Heart left ventricle (tissue), 16 donors: Measurements from ENCODE around the gene RFFL. TPM values are rescaled to one million over a fixed set of nuclear protein-coding genes. Genes with fewer than 3 reads are reported as not detected.
"Not testable (repeated sequence)": the region's sequence is repeated elsewhere in the genome, so short reads cannot be mapped to it uniquely, and the experiment has no call there.

Experiments
- ATAC-seq, 4 donors: fragments of 200-7000 bp; cut with Tn5 transposase; one replicate each; pipeline ENCODE4 v1.9.1; 2020 to 2022; ENCODE audit warnings: moderate library complexity in 4 of 4, mild to moderate bottlenecking in 3 of 4, moderate number of reproducible peaks in 1 of 4
- DNase-seq, 5 donors: peaks; one replicate each; pipeline ENCODE4 v3.0.0-alpha.2; 2020
- H3K27ac ChIP-seq, 12 donors: fragments of 200-600 bp; sonication (generic) in 4 of 12; one replicate each; pipeline versions ENCODE4 v1.5.0 to v1.8.0; 2016 to 2022; ENCODE audit warnings: mild to moderate bottlenecking in 2 of 12
- H3K27me3 ChIP-seq, 9 donors: fragments of 200-600 bp; sonication (generic) in 2 of 9; one replicate each; pipeline versions ENCODE4 v1.5.1 to v1.8.0; 2016 to 2022; ENCODE audit warnings: mild to moderate bottlenecking in 3 of 9
- H3K36me3 ChIP-seq, 9 donors: fragments of 200-600 bp; sonication (generic) in 2 of 9; one replicate each; pipeline versions ENCODE4 v1.5.0 to v1.8.0; 2018 to 2022; ENCODE audit warnings: mild to moderate bottlenecking in 2 of 9
- H3K4me1 ChIP-seq, 12 donors: fragments of 200-600 bp; sonication (generic) in 4 of 12; one replicate each; pipeline versions ENCODE4 v1.5.0 to v1.8.0; 2016 to 2022; ENCODE audit warnings: mild to moderate bottlenecking in 3 of 12
- H3K4me3 ChIP-seq, 12 donors: fragments of 200-600 bp; sonication (generic) in 4 of 12; one replicate each; pipeline versions ENCODE4 v1.5.0 to v1.8.0; 2017 to 2022; ENCODE audit warnings: mild to moderate bottlenecking in 9 of 12, moderate library complexity in 4 of 12
- H3K9me3 ChIP-seq, 12 donors: fragments of 200-600 bp; sonication (generic) in 4 of 12; one replicate each; pipeline versions ENCODE4 v1.5.0 to v1.8.0; 2016 to 2022; ENCODE audit warnings: mild to moderate bottlenecking in 1 of 12
- POLR2A ChIP-seq, 2 donors: fragments of 450-650 bp; IDR thresholded peaks; one replicate each; pipeline ENCODE4 v1.6.1; 2017; ENCODE audit warnings: antibody characterized with exemption in 2 of 2, mild to moderate bottlenecking in 2 of 2, moderate library complexity in 2 of 2
- WGBS, 4 donors: extraction: QIAGEN DNeasy Blood & Tissue Kit in 2 of 4; methylation state at CpG; one replicate each; pipeline versions ENCODE4 v1.1.5 to v1.1.7; 2013 to 2018; 5-methylcytosine and 5-hydroxymethylcytosine counted together
- intact Hi-C, 10 donors: fragments of 100-400 bp; cut with DNase I; formaldehyde crosslinking; loops; one replicate each; pipeline versions ENCODE4 v1.11.1 to v1.14.2; 2022
- polyA plus RNA-seq, 2 donors: library from polyadenylated mRNA; stranded (reverse); fragments of 200-250 nt; gene quantifications; one replicate each; pipeline ENCODE4 v1.2.3, GENCODE V29; 2013
- total RNA-seq, 9 donors: library from RNA; depleted of rRNA in 2 of 9; stranded (reverse); fragments of >200 nt in 2 of 9; fragmentation: NEBNext Ultra II Directional in 3 of 9; extraction: Animal tissue kit (Norgen Biotek cat#: 25700) in 3 of 9; gene quantifications; one replicate each; pipeline versions ENCODE4 v1.1.0 to v1.2.4, GENCODE V29; 2016 to 2023
- TF ChIP-seq, protein P1 (sequence below), 12 donors: fragments of 200-600 bp; sonication (generic) in 4 of 12; IDR thresholded peaks; one replicate each; pipeline versions ENCODE4 v1.5.0 to v1.8.0; 2018 to 2022; ENCODE audit warnings: antibody characterized with exemption in 12 of 12, mild to moderate bottlenecking in 5 of 12
- donor health status: ischemic (EF 13 %, LVEDD 7.1; RV severe dilation, severe dysfunction).
- donor health status: healthy with polysubstance abuse.
- donor health status: DM: no; HTN: yes; CAD: no.
- donor health status: DM: no; HTN: no; CAD: no.
- donor health status: ischemic (EF 25% LVEDD 6.9; RV normal size, moderate dysfunction).
- donor health status: ischemic (EF 25% LVEDD 5.7; RV mildly dilated, moderate dysfunction).
- donor health status: healthy.
- donor health status: DM: yes; HTN: yes; CAD: no.
- donor health status: ischemic (EF 35%, LVEDD 5.7; RV mildly dilated, moderate dysfunction).
- donor health status: nonischemic (EF 11% LVEDD 7.7; RV severe dilation, severe dysfunction).
- donor health status: DM: yes; HTN: yes; CAD: no.
- donor health status: PGD.
- donor health status: ischemic (EF 29% LVEDD 5.4; RV normal size, mild dysfunction).
- donor health status: nonischemic (EF 23%, LVEDD 6.1; RV moderate dilation, normal function).

The RFFL gene
- total and polyA plus RNA-seq, 11 donors: 2.6 to 21.6 (median 13.0) TPM

DNA sequence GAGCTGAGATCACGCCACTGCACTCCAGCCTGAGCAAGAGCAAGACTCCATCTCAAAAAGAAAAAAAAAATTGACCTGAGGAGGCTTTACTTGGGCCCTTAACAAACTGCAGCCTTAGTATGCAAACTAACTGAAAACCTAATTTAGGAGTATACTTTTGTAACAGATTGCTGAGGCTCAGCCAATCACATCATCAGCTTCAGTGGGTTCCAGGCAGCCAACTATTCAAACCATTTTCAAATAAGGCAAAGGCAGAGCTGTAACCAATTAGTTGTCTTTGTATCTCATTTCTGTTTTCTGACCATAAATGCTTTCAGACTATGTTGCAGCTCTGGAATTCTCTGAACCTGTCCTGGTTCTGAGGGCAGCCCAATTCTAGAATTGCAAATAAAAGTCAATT lies 32.2 kb upstream of the RFFL start:
- intact Hi-C loops: no loop called here
- no peaks in the 10 kb centered on the region for H3K9me3 ChIP-seq
- WGBS, 4 donors: 95 to 100% (median 98%) methylated on average over 1 of the region's 1 CpG
- no peaks in the 10 kb centered on the region for H3K27me3 ChIP-seq
- TF ChIP-seq POLR2A (IDR thresholded peaks at IDR 0.05): no peak
- TF ChIP-seq, protein P1, sequence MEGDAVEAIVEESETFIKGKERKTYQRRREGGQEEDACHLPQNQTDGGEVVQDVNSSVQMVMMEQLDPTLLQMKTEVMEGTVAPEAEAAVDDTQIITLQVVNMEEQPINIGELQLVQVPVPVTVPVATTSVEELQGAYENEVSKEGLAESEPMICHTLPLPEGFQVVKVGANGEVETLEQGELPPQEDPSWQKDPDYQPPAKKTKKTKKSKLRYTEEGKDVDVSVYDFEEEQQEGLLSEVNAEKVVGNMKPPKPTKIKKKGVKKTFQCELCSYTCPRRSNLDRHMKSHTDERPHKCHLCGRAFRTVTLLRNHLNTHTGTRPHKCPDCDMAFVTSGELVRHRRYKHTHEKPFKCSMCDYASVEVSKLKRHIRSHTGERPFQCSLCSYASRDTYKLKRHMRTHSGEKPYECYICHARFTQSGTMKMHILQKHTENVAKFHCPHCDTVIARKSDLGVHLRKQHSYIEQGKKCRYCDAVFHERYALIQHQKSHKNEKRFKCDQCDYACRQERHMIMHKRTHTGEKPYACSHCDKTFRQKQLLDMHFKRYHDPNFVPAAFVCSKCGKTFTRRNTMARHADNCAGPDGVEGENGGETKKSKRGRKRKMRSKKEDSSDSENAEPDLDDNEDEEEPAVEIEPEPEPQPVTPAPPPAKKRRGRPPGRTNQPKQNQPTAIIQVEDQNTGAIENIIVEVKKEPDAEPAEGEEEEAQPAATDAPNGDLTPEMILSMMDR (IDR thresholded peaks at IDR 0.05): no peak
- H3K27ac ChIP-seq: no peak overlapping the region
- H3K4me3 ChIP-seq: no peak overlapping the region
- ATAC-seq (no peak), DNase-seq (no peak)
- peaks cover 0 to 31% (median 17%) of the 10 kb centered on the region in 9 donors for H3K36me3 ChIP-seq
- H3K4me1 ChIP-seq: no peaks in the 10 kb centered on the region

DNA sequence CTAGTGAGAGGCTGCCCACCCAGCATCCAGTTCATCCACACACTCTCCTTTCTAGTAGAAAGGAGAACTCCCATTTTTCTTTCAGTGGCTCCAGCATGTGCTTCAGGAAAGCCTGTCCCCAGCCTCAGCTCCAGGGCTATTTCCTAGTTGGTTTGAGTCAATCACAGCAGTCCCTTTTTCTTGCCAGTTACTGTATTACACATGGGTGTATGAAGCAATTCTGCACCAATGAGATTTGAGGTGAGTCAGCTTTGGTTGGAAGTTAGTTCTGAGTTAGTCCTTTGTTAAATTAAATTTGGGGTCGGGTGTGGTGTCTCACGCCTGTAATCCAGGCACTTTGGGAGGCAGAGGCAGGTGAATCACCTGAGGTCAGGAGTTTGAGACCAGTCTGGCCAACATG lies 31.4 kb upstream of the RFFL start:
- DNase-seq (no peak), ATAC-seq (peak in 2 of 4 donors; percentile 59 to 60)
- no peaks in the 10 kb centered on the region for H3K9me3 ChIP-seq
- no peaks in the 10 kb centered on the region for H3K27me3 ChIP-seq
- no peak overlapping the region for H3K4me3 ChIP-seq
- H3K27ac ChIP-seq: no peak overlapping the region
- H3K4me1 ChIP-seq: peaks cover 0 to 4% (median 0%) of the 10 kb centered on the region in 12 donors
- WGBS, 4 donors: 79 to 90% (median 85%) methylated on average over 2 of the region's 2 CpGs
- intact Hi-C loops: loop anchor here in 1 of 10 donors (5.0 kb wide), 1 partner anchor 98 kb away; no protein-coding TSS in a partner anchor
- TF ChIP-seq, protein P1 (IDR thresholded peaks at IDR 0.05): no peak
- TF ChIP-seq POLR2A (IDR thresholded peaks at IDR 0.05): no peak
- peaks cover 0 to 22% (median 8%) of the 10 kb centered on the region in 9 donors for H3K36me3 ChIP-seq

DNA sequence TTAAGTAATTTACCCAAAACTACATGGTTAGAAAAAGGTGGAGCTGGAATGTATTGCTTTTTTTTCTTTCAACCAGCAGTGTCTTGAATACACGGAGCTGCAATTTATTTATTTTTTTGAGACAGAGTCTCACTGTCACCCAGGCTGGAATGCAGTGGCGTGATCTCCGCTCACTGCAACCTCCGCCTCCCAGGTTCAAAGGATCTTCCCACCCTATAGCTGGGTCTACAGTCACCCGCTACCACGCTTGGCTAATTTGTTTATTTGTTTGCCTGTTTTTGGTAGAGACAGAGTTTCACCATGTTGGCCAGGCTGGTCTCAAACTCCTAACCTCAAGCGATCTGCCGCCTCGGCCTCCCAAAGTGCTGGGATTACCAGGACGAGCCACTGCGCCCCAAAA lies 27.2 kb upstream of the RFFL start:
- not testable (repeated sequence) for H3K9me3 ChIP-seq, H3K27me3 ChIP-seq, H3K4me3 ChIP-seq, H3K27ac ChIP-seq, H3K36me3 ChIP-seq, DNase-seq, ATAC-seq
- H3K4me1 ChIP-seq: peaks cover 0 to 24% (median 10%) of the 10 kb centered on the region in 12 donors
- 89 to 94% (median 93%) methylated on average over 11 of the region's 11 CpGs for WGBS, 4 donors
- intact Hi-C loops: loop anchor here in 1 of 10 donors (5.0 kb wide), 1 partner anchor 93 kb away; no protein-coding TSS in a partner anchor

DNA sequence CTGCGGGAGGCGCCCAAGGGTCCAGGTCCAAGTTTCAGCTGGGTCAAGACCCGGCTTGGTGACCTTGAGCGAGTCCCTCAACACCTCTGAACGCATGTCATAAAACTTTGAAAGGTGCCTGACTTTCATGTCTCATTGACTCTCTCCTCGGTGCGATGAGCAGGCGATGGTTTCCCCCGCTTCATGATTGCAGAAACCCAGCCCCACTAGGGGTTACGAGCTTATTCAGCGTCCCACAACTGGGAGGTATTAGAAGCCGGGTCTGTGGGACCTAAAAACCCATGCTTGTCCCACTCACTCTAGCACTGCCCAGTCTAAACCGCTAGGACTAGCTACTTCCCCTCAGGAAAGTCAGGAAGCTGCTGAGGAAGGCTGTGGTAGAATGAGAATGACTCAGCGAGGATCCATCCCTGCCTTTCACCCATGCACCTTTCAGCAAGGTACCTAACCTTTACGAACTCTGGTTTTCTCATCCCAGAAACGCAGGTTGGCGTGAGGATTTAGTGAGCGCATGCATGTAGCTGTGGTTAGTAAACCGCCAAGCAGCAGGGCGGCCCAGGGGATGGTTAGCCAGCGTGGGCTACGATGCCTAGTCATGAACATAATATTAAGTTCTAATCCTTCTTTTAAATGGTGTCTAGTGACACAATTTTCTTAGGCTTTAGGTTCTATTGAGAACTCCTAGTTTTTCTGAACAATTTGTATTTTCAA lies 26.2 kb upstream of the RFFL start:
- Histone ChIP-seq H3K36me3 (no peaks in the 10 kb centered on the region), H3K27me3 (no peaks in the 10 kb centered on the region), H3K9me3 (no peaks in the 10 kb centered on the region), H3K4me3 (peak overlapping the region; percentile 57 to 99 (median 92)), H3K27ac (peak overlapping the region in 11 of 12 donors; percentile 32 to 95 (median 82)), H3K4me1 (peaks cover 0 to 24% (median 10%) of the 10 kb centered on the region in 12 donors)
- ATAC-seq (peak in 3 of 4 donors; percentile 31 to 43 (median 38)), DNase-seq (no peak)
- intact Hi-C loops: loop anchor here in 7 of 10 donors (1.0 to 10.0 kb wide), 7 partner anchors 29 to 107 kb away; partner anchors contain the start of genes LIG3 (in 4 of the 7) and RAD51D (in 1 of the 7)
- no peak for TF ChIP-seq POLR2A (IDR thresholded peaks at IDR 0.05)
- TF ChIP-seq, protein P1 (IDR thresholded peaks at IDR 0.05): peak in 3 of 12 donors; percentile 6 to 27 (median 26)
- WGBS, 4 donors: 44 to 60% (median 46%) methylated on average over 22 of the region's 22 CpGs
